Activated naive CD8-positive, alpha-beta T cell treated with anti-CD3 and anti-CD28 coated beads, Interleukin-2, amount 50 U/mL, for 16 hours (primary cell): ENCODE data around the gene RPS6KC1.
"Not testable (repeated sequence)": the region's sequence is repeated elsewhere in the genome, so short reads cannot be mapped to it uniquely, and the experiment has no call there.

Experiments
- DNase-seq: peaks from one replicate; pipeline ENCODE4 v3.0.0-alpha.2; 2020; ENCODE audit warnings: low read depth, low spot score

The RPS6KC1 gene

GRCh38 chr1:213159376-213159775 is 108.3 kb downstream of the RPS6KC1 start:
- DNase-seq, result no peak

- not testable (repeated sequence) for DNase-seq
Observed at GRCh38 chr1:213160442-213160841, 109.4 kb downstream of the RPS6KC1 start.

- DNase-seq, result no peak
Observed at GRCh38 chr1:213162338-213162737, 111.3 kb downstream of the RPS6KC1 start.

- DNase-seq, result no peak
Observed at GRCh38 chr1:213162862-213163261, 111.8 kb downstream of the RPS6KC1 start.

GRCh38 chr1:213163278-213163711 is 112.3 kb downstream of the RPS6KC1 start:
- no peak for DNase-seq

- no peak for DNase-seq
Observed at GRCh38 chr1:213164561-213164960, 113.5 kb downstream of the RPS6KC1 start.

GRCh38 chr1:213166852-213167251 is 115.8 kb downstream of the RPS6KC1 start:
- no peak for DNase-seq

GRCh38 chr1:213171711-213172110 is 120.7 kb downstream of the RPS6KC1 start:
- no peak for DNase-seq

GRCh38 chr1:213176341-213176740 is 125.3 kb downstream of the RPS6KC1 start:
- DNase-seq, result no peak

GRCh38 chr1:213179784-213180183 is 128.7 kb downstream of the RPS6KC1 start:
- no peak for DNase-seq

GRCh38 chr1:213180833-213181232 is 129.8 kb downstream of the RPS6KC1 start:
- DNase-seq, result no peak

GRCh38 chr1:213183036-213183672 is 132.1 kb downstream of the RPS6KC1 start:
- no peak for DNase-seq

- DNase-seq, result no peak
Observed at GRCh38 chr1:213186168-213186567, 135.1 kb downstream of the RPS6KC1 start.

- DNase-seq, result no peak
Observed at GRCh38 chr1:213192026-213192425, 141.0 kb downstream of the RPS6KC1 start.

GRCh38 chr1:213194383-213194782 is 143.3 kb downstream of the RPS6KC1 start:
- no peak for DNase-seq

- DNase-seq, result no peak
Observed at GRCh38 chr1:213194855-213195254, 143.8 kb downstream of the RPS6KC1 start.

- not testable (repeated sequence) for DNase-seq
Observed at GRCh38 chr1:213196328-213197054, 145.4 kb downstream of the RPS6KC1 start.

GRCh38 chr1:213200630-213201029 is 149.6 kb downstream of the RPS6KC1 start:
- DNase-seq, result no peak

GRCh38 chr1:213201380-213202155 is 150.5 kb downstream of the RPS6KC1 start:
- no peak for DNase-seq

GRCh38 chr1:213211201-213211600 is 160.2 kb downstream of the RPS6KC1 start:
- DNase-seq, result no peak

GRCh38 chr1:213219076-213219475 is 168.0 kb downstream of the RPS6KC1 start:
- DNase-seq, result not testable (repeated sequence)

GRCh38 chr1:213221209-213221608 is 170.2 kb downstream of the RPS6KC1 start:
- DNase-seq, result no peak
